NB4 (cell line): Measurements from ENCODE around the gene SPINK4.

Experiments used
- DNase-seq: peaks from one replicate; pipeline ENCODE4 v3.0.0; 2010; ENCODE audit warnings: low read depth
- H3K4me3 ChIP-seq: one replicate; pipeline ENCODE4 v1.5.1; 2011; ENCODE audit warnings: mild to moderate bottlenecking, low read depth, low read length, moderate library complexity
- CTCF ChIP-seq: IDR thresholded peaks from one replicate; pipeline ENCODE4 v1.5.1; 2012; ENCODE audit warnings: low read depth, low read length
- MAX ChIP-seq: IDR thresholded peaks from 2 replicates; pipeline ENCODE4 v1.6.1; 2011; ENCODE audit warnings: low read depth, low read length
- MYC ChIP-seq: IDR thresholded peaks from 2 replicates; pipeline ENCODE4 v1.6.1; 2011; ENCODE audit warnings: low read depth, low read length
- POLR2A ChIP-seq: IDR thresholded peaks from 2 replicates; pipeline ENCODE4 v1.6.1; 2011; ENCODE audit warnings: mild to moderate bottlenecking; ENCODE audit not compliant: insufficient read length; ENCODE audit errors: extremely low read depth

The SPINK4 gene

GRCh38 chr9:33227008-33227398 lies 13.0 kb upstream of the SPINK4 start:
- no peak for TF ChIP-seq POLR2A
- 0 out of 2 replicates have a peak, but pooled peaks have one; percentile 10 for TF ChIP-seq MAX
- TF ChIP-seq MYC = 0 out of 2 replicates have a peak, but pooled peaks have one; percentile 32
- TF ChIP-seq CTCF = no peak
- no peak overlapping the region for H3K4me3 ChIP-seq
- DNase-seq = peak; percentile 94

- no peak for DNase-seq
- no peak for TF ChIP-seq POLR2A
- no peak for TF ChIP-seq MYC
- TF ChIP-seq MAX = no peak
- TF ChIP-seq CTCF = no peak
- H3K4me3 ChIP-seq = no peak overlapping the region
Measured at GRCh38 chr9:33227741-33228140, 12.2 kb upstream of the SPINK4 start.

GRCh38 chr9:33228606-33229005 lies 11.4 kb upstream of the SPINK4 start:
- H3K4me3 ChIP-seq = no peak overlapping the region
- no peak for DNase-seq
- TF ChIP-seq CTCF (no peak), MYC (no peak), POLR2A (no peak), MAX (no peak)

GRCh38 chr9:33229359-33230114 lies 10.4 kb upstream of the SPINK4 start:
- no peak for DNase-seq
- TF ChIP-seq CTCF (peak; percentile 2), MYC (no peak)

GRCh38 chr9:33230756-33231622 lies 9.0 kb upstream of the SPINK4 start:
- DNase-seq = no peak
- no peak overlapping the region for H3K4me3 ChIP-seq

More at GRCh38 chr9:33229359-33230114, 10.4 kb upstream of the SPINK4 start:
- no peak overlapping the region for H3K4me3 ChIP-seq

More at GRCh38 chr9:33230756-33231622, 9.0 kb upstream of the SPINK4 start:
- TF ChIP-seq MAX (no peak), CTCF (no peak), MYC (no peak), POLR2A (no peak)
